Thyroid gland (tissue), 4 donors: Measurements from ENCODE around the gene FEV.

Source experiments
- CTCF ChIP-seq, 6 experiments: fragments of 200-600 bp in 3 of 6; fragments of 450-650 bp in 3 of 6; sonication (generic) in 3 of 6; IDR thresholded peaks; one replicate each; pipeline ENCODE4 v1.5.1; 2016 to 2019; ENCODE audit warnings: antibody characterized with exemption in 6 of 6, mild to moderate bottlenecking in 2 of 6, inconsistent platforms in 1 of 6, moderate library complexity in 1 of 6
- POLR2A ChIP-seq, 2 donors: fragments of 450-650 bp; IDR thresholded peaks; one replicate each; pipeline ENCODE4 v1.6.1; 2017; ENCODE audit warnings: antibody characterized with exemption in 2 of 2, mild to moderate bottlenecking in 2 of 2, moderate library complexity in 1 of 2

DNA sequence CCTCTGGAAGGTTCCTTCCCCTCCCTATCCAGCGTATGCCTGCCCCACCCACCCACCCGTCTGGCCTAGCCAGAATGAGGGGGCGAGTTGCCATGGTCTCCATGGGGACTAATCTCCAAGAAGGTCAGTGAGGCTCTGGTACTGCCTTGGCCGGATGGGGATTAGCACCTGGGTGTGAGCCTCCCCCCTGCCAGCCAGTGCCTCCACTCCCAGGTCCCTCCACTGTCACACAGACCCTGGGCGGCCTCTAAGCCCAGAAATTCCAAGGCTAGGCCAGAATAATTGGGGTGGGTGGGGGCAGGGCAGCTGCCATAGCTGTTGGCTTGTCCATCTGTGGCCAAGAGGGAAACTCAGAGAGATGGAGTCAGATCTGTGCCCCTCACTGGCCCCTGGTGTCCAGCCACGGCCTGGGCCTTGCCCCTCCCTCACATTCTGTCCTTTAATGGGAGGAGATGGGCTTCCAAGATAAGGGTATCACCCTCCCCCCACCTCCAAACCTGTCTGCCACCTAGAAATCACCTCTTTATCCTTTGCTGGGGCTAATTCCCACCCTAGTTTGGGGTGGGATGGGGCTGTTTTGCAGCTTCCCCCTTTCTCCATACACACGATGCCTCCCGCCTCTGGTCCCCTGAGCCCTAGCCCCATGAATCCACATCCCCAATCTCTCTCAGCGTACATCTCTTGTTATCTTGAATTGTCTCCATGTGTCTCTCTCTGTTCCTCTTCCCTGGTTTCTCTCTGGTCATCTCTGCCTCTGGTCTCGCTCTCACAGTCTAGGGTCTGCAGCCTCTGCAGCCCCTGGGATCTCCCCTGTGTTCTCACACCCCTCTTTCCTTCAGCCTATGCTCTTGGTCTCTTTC is 14.3 kb upstream of the FEV start:
- TF ChIP-seq CTCF (IDR thresholded peaks at IDR 0.05): no peak
- TF ChIP-seq POLR2A (IDR thresholded peaks at IDR 0.05): no peak
